ENCODE measurements around the gene RGL3. TPM values are rescaled to one million over a fixed set of nuclear protein-coding genes. Genes with fewer than 3 reads are reported as not detected.

RGL3 gene
- total RNA-seq, 1 donor, result 2.3 TPM

- TF ChIP-seq, protein P1, sequence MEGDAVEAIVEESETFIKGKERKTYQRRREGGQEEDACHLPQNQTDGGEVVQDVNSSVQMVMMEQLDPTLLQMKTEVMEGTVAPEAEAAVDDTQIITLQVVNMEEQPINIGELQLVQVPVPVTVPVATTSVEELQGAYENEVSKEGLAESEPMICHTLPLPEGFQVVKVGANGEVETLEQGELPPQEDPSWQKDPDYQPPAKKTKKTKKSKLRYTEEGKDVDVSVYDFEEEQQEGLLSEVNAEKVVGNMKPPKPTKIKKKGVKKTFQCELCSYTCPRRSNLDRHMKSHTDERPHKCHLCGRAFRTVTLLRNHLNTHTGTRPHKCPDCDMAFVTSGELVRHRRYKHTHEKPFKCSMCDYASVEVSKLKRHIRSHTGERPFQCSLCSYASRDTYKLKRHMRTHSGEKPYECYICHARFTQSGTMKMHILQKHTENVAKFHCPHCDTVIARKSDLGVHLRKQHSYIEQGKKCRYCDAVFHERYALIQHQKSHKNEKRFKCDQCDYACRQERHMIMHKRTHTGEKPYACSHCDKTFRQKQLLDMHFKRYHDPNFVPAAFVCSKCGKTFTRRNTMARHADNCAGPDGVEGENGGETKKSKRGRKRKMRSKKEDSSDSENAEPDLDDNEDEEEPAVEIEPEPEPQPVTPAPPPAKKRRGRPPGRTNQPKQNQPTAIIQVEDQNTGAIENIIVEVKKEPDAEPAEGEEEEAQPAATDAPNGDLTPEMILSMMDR (IDR thresholded peaks at IDR 0.05; ENCODE audit: insufficient read depth, low read length), result no peak
- no peak overlapping the region for H3K4me3 ChIP-seq (ENCODE audit: low read depth, low read length)
- peak; percentile 22 for DNase-seq (ENCODE audit: low read depth)
Measured at GRCh38 chr19:11373166-11373884, 45.8 kb downstream of the RGL3 start.

- TF ChIP-seq, protein P1 (IDR thresholded peaks at IDR 0.05; ENCODE audit: insufficient read depth, low read length), result no peak
- no peak for DNase-seq (ENCODE audit: low read depth)
- no peak overlapping the region for H3K4me3 ChIP-seq (ENCODE audit: low read depth, low read length)
Measured at GRCh38 chr19:11370744-11371143, 48.4 kb downstream of the RGL3 start.

- TF ChIP-seq, protein P1 (IDR thresholded peaks at IDR 0.05; ENCODE audit: insufficient read depth, low read length), result no peak
- no peak for DNase-seq (ENCODE audit: low read depth)
- no peak overlapping the region for H3K4me3 ChIP-seq (ENCODE audit: low read depth, low read length)
Measured at GRCh38 chr19:11367528-11367927, 51.6 kb downstream of the RGL3 start.

GRCh38 chr19:11365557-11366117 lies 53.5 kb downstream of the RGL3 start:
- TF ChIP-seq, protein P1 (IDR thresholded peaks at IDR 0.05; ENCODE audit: insufficient read depth, low read length), result no peak
- no peak overlapping the region for H3K4me3 ChIP-seq (ENCODE audit: low read depth, low read length)
- DNase-seq (ENCODE audit: low read depth), result no peak

GRCh38 chr19:11364935-11365334 lies 54.2 kb downstream of the RGL3 start:
- no peak for DNase-seq (ENCODE audit: low read depth)
- TF ChIP-seq, protein P1 (IDR thresholded peaks at IDR 0.05; ENCODE audit: insufficient read depth, low read length), result no peak
- H3K4me3 ChIP-seq (ENCODE audit: low read depth, low read length), result no peak overlapping the region

- no peak for DNase-seq (ENCODE audit: low read depth)
- TF ChIP-seq, protein P1 (IDR thresholded peaks at IDR 0.05; ENCODE audit: insufficient read depth, low read length), result no peak
- no peak overlapping the region for H3K4me3 ChIP-seq (ENCODE audit: low read depth, low read length)
Measured at GRCh38 chr19:11364296-11364904, 54.7 kb downstream of the RGL3 start.

Data from fibroblast of the aortic adventitia (primary cell).